OCI-LY3 (cell line): ENCODE results near the gene BTBD9.

ENCODE experiments used
- H2AFZ ChIP-seq: fragments of 200-600, 300-600 bp; shearing (Covaris generic); 2 replicates; pipeline ENCODE4 v1.6.0; 2014; ENCODE audit warnings: antibody characterized with exemption, low read depth, low read length
- H3K27ac ChIP-seq: fragments of 200-600, 300-600 bp; sonication (generic); 2 replicates; pipeline ENCODE4 v1.5.1; 2014; ENCODE audit warnings: mild to moderate bottlenecking, low read length, moderate library complexity, mixed read lengths
- H3K27me3 ChIP-seq: fragments of 200-600, 300-600 bp; sonication (generic); 2 replicates; pipeline ENCODE4 v1.6.1; 2014; ENCODE audit warnings: low read depth, low read length, mixed read lengths
- H3K36me3 ChIP-seq: fragments of 200-600, 300-600 bp; sonication (generic); replicated peaks from 2 replicates; pipeline ENCODE3; 2014; ENCODE audit warnings: low read depth, low read length, mixed read lengths
- H3K4me1 ChIP-seq: fragments of 300-600, 200-600 bp; sonication (generic); 2 replicates; pipeline ENCODE4 v1.6.1; 2014; ENCODE audit warnings: low read length, mixed read lengths
- H3K4me2 ChIP-seq: fragments of 200-600, 300-600 bp; sonication (generic); 2 replicates; pipeline ENCODE4 v1.6.1; 2014; ENCODE audit warnings: low read length, mixed read lengths
- H3K4me3 ChIP-seq: fragments of 300-600, 200-600 bp; sonication (generic); 2 replicates; pipeline ENCODE4 v1.5.1; 2014; ENCODE audit warnings: antibody characterized with exemption, mild to moderate bottlenecking, low read length, moderate library complexity
- H3K79me2 ChIP-seq: fragments of 300-600, 200-600 bp; shearing (Covaris generic); 2 replicates; pipeline ENCODE4 v1.6.1; 2014; ENCODE audit warnings: mild to moderate bottlenecking, low read length, mixed read lengths
- H3K9ac ChIP-seq: fragments of 300-600, 200-600 bp; shearing (Covaris generic); 2 replicates; pipeline ENCODE4 v1.6.0; 2014; ENCODE audit warnings: mild to moderate bottlenecking, low read length, moderate library complexity
- H3K9me3 ChIP-seq: fragments of 200-600, 300-600 bp; shearing (Covaris generic); 2 replicates; pipeline ENCODE4 v1.6.1; 2014; ENCODE audit warnings: low read length, mixed read lengths; ENCODE audit not compliant: insufficient read depth
- H4K20me1 ChIP-seq: fragments of 200-600, 300-600 bp; sonication (generic); 2 replicates; pipeline ENCODE4 v1.6.1; 2016; ENCODE audit warnings: low read length, mixed read lengths; ENCODE audit not compliant: insufficient read depth
- CTCF ChIP-seq: fragments of 200-600, 300-600 bp; sonication (generic); IDR thresholded peaks from 2 replicates; pipeline ENCODE4 v1.5.1; 2014; ENCODE audit warnings: antibody characterized with exemption, low read length, low read depth
- EZH2phosphoT487 ChIP-seq: fragments of 200-600 bp; shearing (Covaris generic); IDR thresholded peaks from 2 replicates; pipeline ENCODE4 v1.6.1; 2018; ENCODE audit warnings: antibody characterized with exemption, mixed run types, low read depth

BTBD9 gene

DNA sequence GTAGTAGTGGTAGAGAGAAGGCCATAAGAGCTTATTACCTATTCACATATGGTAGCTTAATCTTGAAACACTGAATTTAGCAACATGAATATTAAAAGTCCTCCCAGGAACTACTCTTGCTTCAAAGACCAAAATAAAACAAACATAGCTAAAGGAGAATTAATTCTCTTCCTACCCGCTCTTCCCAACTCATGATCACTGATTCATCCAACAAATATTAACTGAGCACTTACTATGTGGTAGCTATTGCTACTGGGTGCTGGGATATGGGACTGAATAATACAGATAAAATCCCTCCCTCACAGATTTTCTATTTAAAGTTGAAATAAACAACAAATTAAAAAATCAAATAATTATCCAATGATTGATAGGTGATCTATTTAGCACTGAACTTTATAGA is 287.1 kb downstream of the BTBD9 start:
- no peak overlapping the region for H3K27ac ChIP-seq
- no peak overlapping the region for H2AFZ ChIP-seq
- TF ChIP-seq EZH2phosphoT487: no peak
- no peak for TF ChIP-seq CTCF
- no peak overlapping the region for H3K9ac ChIP-seq
- no peaks in the 10 kb centered on the region for H3K9me3 ChIP-seq
- H3K4me2 ChIP-seq: peak overlapping the region; percentile 79
- H4K20me1 ChIP-seq: no peaks in the 10 kb centered on the region
- H3K4me3 ChIP-seq: no peak overlapping the region
- no peaks in the 10 kb centered on the region for H3K36me3 ChIP-seq
- no peaks in the 10 kb centered on the region for H3K79me2 ChIP-seq
- no peaks in the 10 kb centered on the region for H3K27me3 ChIP-seq
- peaks cover 55% of the 10 kb centered on the region for H3K4me1 ChIP-seq

DNA sequence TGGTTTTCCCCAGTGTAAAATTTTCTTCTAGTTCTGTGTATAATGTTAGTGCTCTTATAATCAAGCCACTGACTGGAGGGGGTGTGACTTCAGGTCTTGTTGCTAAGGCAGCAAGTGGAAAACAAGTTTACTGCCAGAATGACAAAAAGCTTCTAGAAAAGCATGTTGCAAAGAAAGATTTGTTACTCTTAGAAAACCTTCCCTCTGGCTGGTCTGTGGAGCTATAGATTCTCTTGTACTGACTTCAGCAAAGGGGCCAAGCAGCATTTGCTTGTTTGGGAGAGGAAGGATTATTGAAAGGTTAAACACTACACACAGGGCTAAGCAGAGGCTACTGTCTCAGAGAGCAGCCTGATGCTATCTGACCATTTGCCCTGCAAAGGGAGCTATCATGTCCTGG is 288.8 kb downstream of the BTBD9 start:
- Histone ChIP-seq H3K9ac (no peak overlapping the region), H3K4me1 (peaks cover 41% of the 10 kb centered on the region), H3K4me2 (no peak overlapping the region), H3K79me2 (no peaks in the 10 kb centered on the region), H3K27ac (no peak overlapping the region), H4K20me1 (no peaks in the 10 kb centered on the region), H3K36me3 (no peaks in the 10 kb centered on the region), H3K4me3 (no peak overlapping the region), H3K9me3 (no peaks in the 10 kb centered on the region), H3K27me3 (no peaks in the 10 kb centered on the region), H2AFZ (no peak overlapping the region)
- TF ChIP-seq CTCF (no peak), EZH2phosphoT487 (no peak)

DNA sequence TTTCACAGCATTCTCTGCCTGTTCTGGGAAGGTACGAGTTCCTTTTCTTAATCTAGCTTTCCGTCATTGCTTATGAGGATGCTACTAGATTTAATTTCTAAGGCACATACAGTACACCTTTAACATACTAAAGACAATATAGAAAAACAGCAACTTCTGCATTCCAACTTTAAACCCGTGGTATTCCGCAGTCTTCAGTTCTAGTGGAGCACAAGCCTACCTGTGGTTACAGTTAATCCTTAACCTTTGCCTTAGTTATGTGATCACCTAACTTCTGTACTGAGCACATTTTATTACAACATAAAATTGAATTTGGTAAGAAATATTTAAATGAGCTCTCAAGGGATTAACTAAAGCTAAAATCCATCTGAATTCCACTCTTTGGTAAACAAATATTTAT is 289.5 kb downstream of the BTBD9 start:
- no peak for TF ChIP-seq CTCF
- no peak for TF ChIP-seq EZH2phosphoT487
- Histone ChIP-seq H3K4me3 (no peak overlapping the region), H3K4me1 (peaks cover 40% of the 10 kb centered on the region), H2AFZ (no peak overlapping the region), H3K9ac (no peak overlapping the region), H3K79me2 (no peaks in the 10 kb centered on the region), H3K4me2 (no peak overlapping the region), H3K27me3 (no peaks in the 10 kb centered on the region), H3K9me3 (no peaks in the 10 kb centered on the region), H3K27ac (no peak overlapping the region), H3K36me3 (no peaks in the 10 kb centered on the region), H4K20me1 (no peaks in the 10 kb centered on the region)

- H3K4me3 ChIP-seq: no peak overlapping the region
- no peak overlapping the region for H3K9ac ChIP-seq
- H3K4me2 ChIP-seq: no peak overlapping the region
- H3K36me3 ChIP-seq: no peaks in the 10 kb centered on the region
- no peaks in the 10 kb centered on the region for H3K79me2 ChIP-seq
- H3K4me1 ChIP-seq: peaks cover 36% of the 10 kb centered on the region
- no peaks in the 10 kb centered on the region for H3K9me3 ChIP-seq
- H4K20me1 ChIP-seq: no peaks in the 10 kb centered on the region
- no peaks in the 10 kb centered on the region for H3K27me3 ChIP-seq
- TF ChIP-seq CTCF (no peak), EZH2phosphoT487 (no peak)
- no peak overlapping the region for H3K27ac ChIP-seq
- H2AFZ ChIP-seq: no peak overlapping the region
Observed at GRCh38 chr6:38349795-38350194, 289.9 kb downstream of the BTBD9 start.
